Smooth muscle cell (in vitro differentiated cells): ENCODE measurements around the gene SYTL1. TPM values are rescaled to one million over a fixed set of nuclear protein-coding genes. Genes with fewer than 3 reads are reported as not detected.

Experiments used
- DNase-seq: peaks from one replicate; lab custom pipeline; 2025; ENCODE audit not compliant: unreplicated experiment; lab: John Stamatoyannopoulos, UW
- H2AFZ ChIP-seq: fragments of 200-600 bp; sonication (generic); 2 replicates; pipeline ENCODE4 v1.6.0; 2016; ENCODE audit warnings: antibody characterized with exemption, low read depth, mild to moderate bottlenecking
- H3F3A ChIP-seq: fragments of 200-600 bp; sonication (generic); 2 replicates; pipeline ENCODE4 v1.6.0; 2017; ENCODE audit warnings: antibody characterized with exemption, low read depth
- H3K27ac ChIP-seq: fragments of 200-600 bp; sonication (generic); 2 replicates; pipeline ENCODE4 v1.5.1; 2016; ENCODE audit warnings: low read depth, mild to moderate bottlenecking
- H3K27me3 ChIP-seq: fragments of 200-600 bp; sonication (generic); 2 replicates; pipeline ENCODE4 v1.6.1; 2016; ENCODE audit warnings: low read depth, mild to moderate bottlenecking
- H3K36me3 ChIP-seq: fragments of 200-600 bp; sonication (generic); 2 replicates; pipeline ENCODE4 v1.5.1; 2016; ENCODE audit warnings: low read depth
- H3K4me1 ChIP-seq: fragments of 200-600 bp; sonication (generic); 2 replicates; pipeline ENCODE4 v1.5.1; 2016; ENCODE audit warnings: low read depth
- H3K4me2 ChIP-seq: fragments of 200-600 bp; sonication (generic); 2 replicates; pipeline ENCODE4 v1.6.0; 2016; ENCODE audit warnings: mild to moderate bottlenecking
- H3K4me3 ChIP-seq: fragments of 200-600 bp; sonication (generic); 2 replicates; pipeline ENCODE4 v1.5.1; 2016; ENCODE audit warnings: mild to moderate bottlenecking
- H3K79me2 ChIP-seq: fragments of 200-600 bp; sonication (generic); 2 replicates; pipeline ENCODE4 v1.6.0; 2016; ENCODE audit warnings: low read depth, mild to moderate bottlenecking
- H3K9ac ChIP-seq: fragments of 200-600 bp; sonication (generic); 2 replicates; pipeline ENCODE4 v1.6.0; 2016; ENCODE audit warnings: low read depth
- H3K9me3 ChIP-seq: fragments of 200-600 bp; sonication (generic); replicated peaks from 2 replicates; pipeline ENCODE4 v1.5.1; 2016; ENCODE audit warnings: low read depth
- H4K20me1 ChIP-seq: fragments of 200-600 bp; sonication (generic); 2 replicates; pipeline ENCODE4 v1.6.0; 2016; ENCODE audit warnings: low read depth
- WGBS: methylation state at CpG from one replicate; pipeline ENCODE4 v1.1.7; 2016; ENCODE audit warnings: low lambda C conversion rate; 5-methylcytosine and 5-hydroxymethylcytosine counted together
- polyA plus RNA-seq: library from polyadenylated mRNA; unstranded; fragments of >200 nt; fragmentation: Nextera tagmentation; extraction: Ambion mirVana; gene quantifications from 2 replicates; pipeline ENCODE4 v1.2.1, GENCODE V29; 2016
- total RNA-seq: library from RNA; depleted of rRNA; stranded (reverse); fragments of >200 nt; gene quantifications from 2 replicates; pipeline ENCODE4 v1.2.3, GENCODE V29; 2014
- TF ChIP-seq, protein P1 (sequence below): fragments of 200-600 bp; sonication (generic); IDR thresholded peaks from 2 replicates; pipeline ENCODE4 v1.5.1; 2017; ENCODE audit warnings: borderline replicate concordance, mild to moderate bottlenecking, antibody characterized with exemption; ENCODE audit not compliant: insufficient read depth, poor library complexity, severe bottlenecking

SYTL1 gene
- total and polyA plus RNA-seq, 2 experiments from 2014 or later: 14.2 to 16.5 TPM

DNA sequence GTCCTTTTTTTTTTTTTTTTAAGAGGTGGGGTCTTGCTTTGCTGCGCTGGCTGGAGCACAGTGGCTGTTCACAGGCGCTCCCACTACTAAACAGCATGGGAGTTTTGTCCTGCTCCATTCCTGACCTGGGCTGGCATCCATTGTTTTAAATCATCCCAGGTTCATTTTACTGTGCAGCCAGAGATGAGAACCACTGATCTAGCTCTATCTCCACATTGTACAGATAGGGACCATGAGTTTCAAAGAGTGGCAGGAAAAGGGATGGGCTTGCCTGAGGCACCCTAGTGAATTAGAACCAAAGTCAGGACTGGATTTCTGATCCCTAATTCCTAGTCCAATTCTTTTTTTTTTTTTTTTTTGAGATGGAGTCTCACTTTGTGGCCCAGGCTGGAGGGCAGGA, 27.1 kb upstream of the SYTL1 start:
- Histone ChIP-seq H3K4me1 (no peaks in the 10 kb centered on the region), H3K36me3 (no peaks in the 10 kb centered on the region), H3K79me2 (no peaks in the 10 kb centered on the region), H3K9me3 (no peaks in the 10 kb centered on the region), H2AFZ (no peak overlapping the region), H3F3A (no peaks in the 10 kb centered on the region), H3K4me2 (no peak overlapping the region), H3K4me3 (no peak overlapping the region), H3K9ac (no peak overlapping the region), H3K27ac (no peak overlapping the region), H4K20me1 (no peaks in the 10 kb centered on the region), H3K27me3 (no peaks in the 10 kb centered on the region)
- TF ChIP-seq, protein P1, sequence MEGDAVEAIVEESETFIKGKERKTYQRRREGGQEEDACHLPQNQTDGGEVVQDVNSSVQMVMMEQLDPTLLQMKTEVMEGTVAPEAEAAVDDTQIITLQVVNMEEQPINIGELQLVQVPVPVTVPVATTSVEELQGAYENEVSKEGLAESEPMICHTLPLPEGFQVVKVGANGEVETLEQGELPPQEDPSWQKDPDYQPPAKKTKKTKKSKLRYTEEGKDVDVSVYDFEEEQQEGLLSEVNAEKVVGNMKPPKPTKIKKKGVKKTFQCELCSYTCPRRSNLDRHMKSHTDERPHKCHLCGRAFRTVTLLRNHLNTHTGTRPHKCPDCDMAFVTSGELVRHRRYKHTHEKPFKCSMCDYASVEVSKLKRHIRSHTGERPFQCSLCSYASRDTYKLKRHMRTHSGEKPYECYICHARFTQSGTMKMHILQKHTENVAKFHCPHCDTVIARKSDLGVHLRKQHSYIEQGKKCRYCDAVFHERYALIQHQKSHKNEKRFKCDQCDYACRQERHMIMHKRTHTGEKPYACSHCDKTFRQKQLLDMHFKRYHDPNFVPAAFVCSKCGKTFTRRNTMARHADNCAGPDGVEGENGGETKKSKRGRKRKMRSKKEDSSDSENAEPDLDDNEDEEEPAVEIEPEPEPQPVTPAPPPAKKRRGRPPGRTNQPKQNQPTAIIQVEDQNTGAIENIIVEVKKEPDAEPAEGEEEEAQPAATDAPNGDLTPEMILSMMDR: no peak
- WGBS: 100% methylated on average over 2 of the region's 2 CpGs
- DNase-seq: no peak

DNA sequence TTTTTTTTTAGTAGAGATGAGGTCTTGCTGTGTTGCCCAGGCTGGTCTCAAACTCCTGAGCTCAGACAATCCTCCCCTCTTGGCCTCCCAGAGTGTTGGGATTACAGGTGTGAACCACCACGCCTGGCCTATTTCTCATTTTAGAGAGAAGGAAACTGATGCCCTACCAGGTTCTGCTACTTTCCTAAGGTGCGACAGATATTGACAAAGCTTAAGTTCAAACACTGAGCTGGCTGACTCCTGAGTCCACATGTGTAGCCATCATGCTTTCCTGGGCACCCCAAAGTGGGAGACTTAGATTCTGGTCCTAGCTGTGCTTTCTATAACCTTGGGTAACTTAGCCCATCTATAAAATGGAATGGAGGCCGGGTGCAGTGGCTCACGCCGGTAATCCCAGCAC, 25.0 kb upstream of the SYTL1 start:
- no peak overlapping the region for H3K9ac ChIP-seq
- no peak overlapping the region for H3K4me3 ChIP-seq
- no peak overlapping the region for H2AFZ ChIP-seq
- no peaks in the 10 kb centered on the region for H3K9me3 ChIP-seq
- TF ChIP-seq, protein P1: no peak
- H3F3A ChIP-seq: no peaks in the 10 kb centered on the region
- no peak overlapping the region for H3K4me2 ChIP-seq
- WGBS: 95% methylated on average over 5 of the region's 5 CpGs
- no peak overlapping the region for H3K27ac ChIP-seq
- no peaks in the 10 kb centered on the region for H3K79me2 ChIP-seq
- no peak for DNase-seq
- H3K4me1 ChIP-seq: no peaks in the 10 kb centered on the region
- no peaks in the 10 kb centered on the region for H3K36me3 ChIP-seq
- H4K20me1 ChIP-seq: no peaks in the 10 kb centered on the region
- no peaks in the 10 kb centered on the region for H3K27me3 ChIP-seq

DNA sequence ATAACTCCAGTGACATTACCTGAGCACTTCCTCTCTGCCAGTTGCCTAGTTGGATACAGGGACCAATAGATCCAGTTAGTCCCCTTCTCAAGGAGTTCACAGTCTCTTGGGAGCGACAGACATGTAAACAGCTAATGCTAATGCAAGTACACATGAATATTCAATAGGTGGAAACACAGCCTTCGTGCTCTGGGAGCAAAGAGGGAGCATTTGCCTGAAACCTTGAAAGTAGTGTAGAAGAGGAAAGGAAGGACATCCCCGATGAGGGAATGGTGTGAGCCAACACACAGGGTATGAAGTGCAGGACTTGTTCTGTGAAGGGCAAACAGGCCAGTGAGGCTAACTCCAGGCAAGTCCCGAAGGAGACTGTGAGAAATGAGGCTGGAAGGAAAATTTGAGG, 23.7 kb upstream of the SYTL1 start:
- H2AFZ ChIP-seq: no peak overlapping the region
- H3K9ac ChIP-seq: no peak overlapping the region
- no peaks in the 10 kb centered on the region for H3K27me3 ChIP-seq
- no peak overlapping the region for H3K4me2 ChIP-seq
- no peak for DNase-seq
- no peak overlapping the region for H3K4me3 ChIP-seq
- no peaks in the 10 kb centered on the region for H3K9me3 ChIP-seq
- 58% methylated on average over 4 of the region's 4 CpGs for WGBS
- peaks cover 5% of the 10 kb centered on the region for H3K4me1 ChIP-seq
- no peaks in the 10 kb centered on the region for H3K36me3 ChIP-seq
- no peak overlapping the region for H3K27ac ChIP-seq
- H3K79me2 ChIP-seq: peaks cover 9% of the 10 kb centered on the region
- H4K20me1 ChIP-seq: no peaks in the 10 kb centered on the region
- no peaks in the 10 kb centered on the region for H3F3A ChIP-seq
- TF ChIP-seq, protein P1: no peak

DNA sequence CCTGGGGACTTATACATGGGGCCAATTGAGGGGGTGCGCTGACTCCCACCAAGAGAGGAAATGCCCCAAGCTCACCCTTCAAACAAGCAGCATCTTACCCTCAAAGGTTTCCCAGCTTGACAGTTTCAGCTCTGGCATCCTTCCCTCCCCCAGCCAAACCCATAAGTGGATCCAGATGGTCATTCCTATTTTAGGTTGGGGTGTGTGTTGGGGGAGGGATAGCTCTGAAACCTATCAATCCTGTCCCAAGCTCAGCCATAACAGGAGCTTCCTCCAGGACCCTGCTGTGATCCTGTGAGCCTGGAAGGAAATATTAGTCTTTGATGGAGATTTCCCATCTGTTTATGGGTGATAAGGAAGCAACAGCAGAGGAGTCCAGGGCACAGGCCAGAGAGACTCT, 23.2 kb upstream of the SYTL1 start:
- no peaks in the 10 kb centered on the region for H3K36me3 ChIP-seq
- peaks cover 13% of the 10 kb centered on the region for H3K79me2 ChIP-seq
- TF ChIP-seq, protein P1: no peak
- no peak overlapping the region for H3K9ac ChIP-seq
- H2AFZ ChIP-seq: no peak overlapping the region
- no CpG with 5 or more reads among the region's 1 CpG for WGBS
- no peak overlapping the region for H3K27ac ChIP-seq
- H3K4me3 ChIP-seq: no peak overlapping the region
- H3K4me1 ChIP-seq: peaks cover 9% of the 10 kb centered on the region
- no peaks in the 10 kb centered on the region for H3K27me3 ChIP-seq
- H4K20me1 ChIP-seq: no peaks in the 10 kb centered on the region
- H3K9me3 ChIP-seq: no peaks in the 10 kb centered on the region
- H3K4me2 ChIP-seq: no peak overlapping the region
- no peak for DNase-seq
- no peaks in the 10 kb centered on the region for H3F3A ChIP-seq
